ENCODE results near the gene NIPAL3. TPM values are rescaled to one million over a fixed set of nuclear protein-coding genes. Genes with fewer than 3 reads are reported as not detected.

Gene NIPAL3
- total and polyA plus RNA-seq, 2 donors (not counting 3 experiments of a cell fraction or from before 2014, with no cell fraction given) = 15.5 to 16.0 TPM

GRCh38 chr1:24386241-24386640 is 29.4 kb upstream of the NIPAL3 start:
- dilution Hi-C loops (cut with MboI; ENCODE audit: extremely low pct_ligation_motif_present, low sequenced_read_pairs) (no loop called here), intact Hi-C loops (cut with micrococcal nuclease) (no loop called here)
- Histone ChIP-seq H3K9ac (replicated peaks; ENCODE audit: extremely low read depth, insufficient read depth, low read length) (no peak overlapping the region), H3K9me3 (replicated peaks; ENCODE audit: control insufficient read depth, insufficient read depth, low read length) (no peaks in the 10 kb centered on the region), H3K27ac (ENCODE audit: insufficient read depth, low read depth, low read length) (no peak overlapping the region), H3K36me3 (ENCODE audit: control insufficient read depth in 2 of 2, extremely low read depth in 1 of 2, insufficient read depth in 2 of 2, low read length in 2 of 2) (no peaks in the 10 kb centered on the region), H3K79me2 (ENCODE audit: control insufficient read depth, insufficient read depth, low read length) (no peaks in the 10 kb centered on the region), H2AFZ (ENCODE audit: low read depth, low read length) (no peak overlapping the region), H4K20me1 (replicated peaks; ENCODE audit: control insufficient read depth, extremely low read depth, insufficient read depth, low read length) (no peaks in the 10 kb centered on the region), H3K27me3 (ENCODE audit: control insufficient read depth in 2 of 2, insufficient read depth in 2 of 2, low read length in 2 of 2) (no peaks in the 10 kb centered on the region), H3K4me1 (ENCODE audit: control insufficient read depth, extremely low read depth, insufficient read depth, low read length) (peaks cover 26% of the 10 kb centered on the region), H3K4me2 (ENCODE audit: insufficient read depth, low read length) (no peak overlapping the region), H3K9me1 (replicated peaks; ENCODE audit: control insufficient read depth, extremely low read depth, insufficient read depth, low read length) (no peaks in the 10 kb centered on the region), H3K4me3 (replicated peaks in 1 of 3; ENCODE audit: insufficient read depth in 1 of 3, low read depth in 1 of 3, low read length in 3 of 3) (no peak overlapping the region)
- no peak for FAIRE-seq
- no TSS peak for BruUV-seq (replicated peaks)
- DNase-seq (ENCODE audit: low read depth, low spot score) = no peak
- TF ChIP-seq MYC (IDR thresholded peaks at IDR 0.05; ENCODE audit: low read depth, low read length) (no peak), FOS (IDR thresholded peaks at IDR 0.05; ENCODE audit: borderline replicate concordance, insufficient read depth, low read length) (no peak), JUN (IDR thresholded peaks at IDR 0.05; ENCODE audit: borderline replicate concordance, insufficient read depth, insufficient read length, low read depth) (no peak), CTCF (IDR thresholded peaks at IDR 0.05; ENCODE audit: extremely low read depth in 1 of 2, insufficient read depth in 1 of 2, low read depth in 1 of 2, low read length in 2 of 2) (no peak), MAX (IDR thresholded peaks at IDR 0.05; ENCODE audit: insufficient read depth, insufficient read length) (no peak), POLR2AphosphoS5 (IDR thresholded peaks at IDR 0.05; ENCODE audit: insufficient read depth, low read depth, low read length) (no peak), GATA2 (IDR thresholded peaks at IDR 0.05; ENCODE audit: insufficient read depth, insufficient read length, low read depth, low read length) (no peak), EZH2 (IDR thresholded peaks at IDR 0.05; ENCODE audit: borderline replicate concordance, low read depth, low read length, severe bottlenecking) (no peak), POLR2A (IDR thresholded peaks at IDR 0.05; ENCODE audit: low read depth, low read length) (no peak)
- CTCF ChIA-PET = interaction anchor here (1.0 to 8.2 kb wide), 2 partner anchors 13 to 187 kb away, joined by 3 to 132 read pairs; no protein-coding TSS in a partner anchor
- POLR2A ChIA-PET = no interaction called here
